Measurements from ENCODE around the gene GLT1D1.

GLT1D1 gene

GRCh38 chr12:128856035-128856790 is 2.9 kb downstream of the GLT1D1 start:
- no peak for DNase-seq

- DNase-seq, result no peak
These were observed 3.5 kb downstream of the GLT1D1 start for GRCh38 chr12:128856791-128857078.

- DNase-seq, result peak; percentile 75 to 80
These were observed 4.0 kb downstream of the GLT1D1 start for GRCh38 chr12:128857133-128857763.

- no peak for DNase-seq
These were observed 6.0 kb downstream of the GLT1D1 start for GRCh38 chr12:128859311-128859710.

GRCh38 chr12:128861226-128862016 is 8.1 kb downstream of the GLT1D1 start:
- no peak for DNase-seq

GRCh38 chr12:128863957-128864356 is 10.7 kb downstream of the GLT1D1 start:
- no peak for DNase-seq

GRCh38 chr12:128864516-128865186 is 11.4 kb downstream of the GLT1D1 start:
- DNase-seq, result no peak

GRCh38 chr12:128867466-128867865 is 14.2 kb downstream of the GLT1D1 start:
- DNase-seq, result no peak

GRCh38 chr12:128871516-128871892 is 18.2 kb downstream of the GLT1D1 start:
- no peak for DNase-seq

- DNase-seq, result no peak
These were observed 19.0 kb downstream of the GLT1D1 start for GRCh38 chr12:128872303-128872702.

- no peak for DNase-seq
These were observed 23.3 kb downstream of the GLT1D1 start for GRCh38 chr12:128876559-128876958.

- no peak for DNase-seq
These were observed 26.9 kb downstream of the GLT1D1 start for GRCh38 chr12:128879898-128880764.

- DNase-seq, result no peak
These were observed 38.6 kb downstream of the GLT1D1 start for GRCh38 chr12:128891856-128892255.

- DNase-seq, result no peak
These were observed 50.0 kb downstream of the GLT1D1 start for GRCh38 chr12:128903236-128903635.

- DNase-seq, result no peak
These were observed 51.8 kb downstream of the GLT1D1 start for GRCh38 chr12:128905003-128905544.

- no peak for DNase-seq
These were observed 53.3 kb downstream of the GLT1D1 start for GRCh38 chr12:128906485-128907137.

- DNase-seq, result no peak
These were observed 55.0 kb downstream of the GLT1D1 start for GRCh38 chr12:128908254-128908653.

- DNase-seq, result no peak
These were observed 56.4 kb downstream of the GLT1D1 start for GRCh38 chr12:128909653-128910052.

GRCh38 chr12:128910629-128911028 is 57.4 kb downstream of the GLT1D1 start:
- DNase-seq, result no peak

- DNase-seq, result peak in 1 of 2 donors; percentile 17
These were observed 58.6 kb downstream of the GLT1D1 start for GRCh38 chr12:128911861-128912260.

- peak; percentile 35 to 45 for DNase-seq
These were observed 61.8 kb downstream of the GLT1D1 start for GRCh38 chr12:128914908-128915563.
